Gastrocnemius medialis (tissue), 4 donors: Measurements from ENCODE around the gene FXYD7. TPM values are rescaled to one million over a fixed set of nuclear protein-coding genes. Genes with fewer than 3 reads are reported as not detected.

ENCODE experiments used
- ATAC-seq, 2 donors: fragments of 150-250 bp; one replicate each; pipeline ENCODE4 v1.9.1; 2016
- DNase-seq, 2 donors: peaks; one replicate each; pipeline ENCODE4 v3.0.0-alpha.2; 2019
- H3K27ac ChIP-seq, 4 donors: fragments of 200-600 bp; sonication (generic); 1 replicate in 1 of 4; 2 replicates in 3 of 4; pipeline ENCODE4 v1.5.1; 2016 to 2018; ENCODE audit warnings: mild to moderate bottlenecking in 2 of 4, moderate library complexity in 1 of 4
- H3K27me3 ChIP-seq, 3 donors: fragments of 200-600 bp; sonication (generic) in 2 of 3; 1 replicate in 1 of 3; 2 replicates in 2 of 3; pipeline versions ENCODE4 v1.5.1 to v1.6.0; 2016 to 2019; ENCODE audit warnings: mild to moderate bottlenecking in 1 of 3, moderate library complexity in 1 of 3
- H3K36me3 ChIP-seq, 2 donors: fragments of 200-600 bp; sonication (generic) in 1 of 2; one replicate each; pipeline ENCODE4 v1.5.1; 2017 to 2018
- H3K4me1 ChIP-seq, 2 donors: fragments of 200-600 bp; sonication (generic) in 1 of 2; one replicate each; pipeline ENCODE4 v1.5.1; 2016 to 2017; ENCODE audit warnings: mild to moderate bottlenecking in 2 of 2
- H3K4me3 ChIP-seq, 4 donors: fragments of 200-600 bp; sonication (generic) in 3 of 4; 1 replicate in 1 of 4; 2 replicates in 3 of 4; pipeline ENCODE4 v1.5.1; 2016 to 2019; ENCODE audit warnings: mild to moderate bottlenecking in 2 of 4
- H3K9me3 ChIP-seq, 3 donors: fragments of 200-600 bp; sonication (generic) in 2 of 3; 1 replicate in 1 of 3; 2 replicates in 2 of 3; pipeline ENCODE4 v1.5.1; 2016 to 2019
- CTCF ChIP-seq, 5 experiments: fragments of 450-650 bp in 3 of 5; fragments of 200-600 bp in 2 of 5; sonication (generic) in 2 of 5; IDR thresholded peaks in 4 of 5; conservative IDR thresholded peaks in 1 of 5; 1 replicate in 4 of 5; 2 replicates in 1 of 5; pipeline ENCODE4 v1.5.1; 2016 to 2019; ENCODE audit warnings: antibody characterized with exemption in 5 of 5, mild to moderate bottlenecking in 3 of 5, moderate library complexity in 3 of 5
- POLR2A ChIP-seq, 2 donors: fragments of 450-650 bp; IDR thresholded peaks; one replicate each; pipeline ENCODE4 v1.6.1; 2017; ENCODE audit warnings: antibody characterized with exemption in 2 of 2, mild to moderate bottlenecking in 2 of 2, moderate library complexity in 2 of 2
- in situ Hi-C, 4 donors: fragments of 200-750 bp; cut with MboI; loops; one replicate each; pipeline versions ENCODE4 v1.15.0 to v1.8.0; 2017; ENCODE audit warnings: low sequenced_read_pairs in 4 of 4
- intact Hi-C: fragments of 100-400 bp; cut with DNase I; formaldehyde crosslinking; loops from one replicate; pipeline ENCODE4 v1.15.1; 2023; ENCODE audit warnings: low total_unique reads
- total RNA-seq, 4 donors: library from RNA; depleted of rRNA; stranded (reverse); fragments of >200 nt; gene quantifications; one replicate each; pipeline versions ENCODE4 v1.1.0 to v1.2.3, GENCODE V29; 2016

The FXYD7 gene
- total RNA-seq, 4 donors from 2014 or later = 0.40 TPM; not detected in 3

GRCh38 chr19:35159606-35160005, 16.6 kb downstream of the FXYD7 start:
- no peak for TF ChIP-seq POLR2A (IDR thresholded peaks at IDR 0.05)
- TF ChIP-seq CTCF (IDR thresholded peaks at IDR 0.05 in 4 of 5, conservative IDR thresholded peaks at IDR 0.05 in 1 of 5) = no peak
- H3K36me3 ChIP-seq = peaks cover 0 to 16% of the 10 kb centered on the region in 2 donors
- ATAC-seq (no peak), DNase-seq (no peak)
- intact Hi-C loops = loop anchor here (5.0 kb wide), 1 partner anchor 43 kb away; no protein-coding TSS in a partner anchor
- peaks cover 0 to 6% (median 0%) of the 10 kb centered on the region in 3 donors for H3K9me3 ChIP-seq
- peaks cover 14 to 31% (median 23%) of the 10 kb centered on the region in 3 donors for H3K27me3 ChIP-seq
- in situ Hi-C loops = loop anchor here in 1 of 4 donors (10.0 kb wide), 1 partner anchor 105 kb away; the partner anchor contains the start of gene USF2
- peaks cover 0 to 7% of the 10 kb centered on the region in 2 donors for H3K4me1 ChIP-seq
- H3K4me3 ChIP-seq = no peak overlapping the region
- no peak overlapping the region for H3K27ac ChIP-seq

- in situ Hi-C loops = no loop called here
- H3K27ac ChIP-seq = no peak overlapping the region
- intact Hi-C loops = no loop called here
- DNase-seq = no peak
- no peak for TF ChIP-seq CTCF (IDR thresholded peaks at IDR 0.05 in 4 of 5, conservative IDR thresholded peaks at IDR 0.05 in 1 of 5)
- no peak for TF ChIP-seq POLR2A (IDR thresholded peaks at IDR 0.05)
- peaks cover 0 to 23% of the 10 kb centered on the region in 2 donors for H3K36me3 ChIP-seq
- no peaks in the 10 kb centered on the region for H3K4me1 ChIP-seq
- no peak for ATAC-seq
- H3K9me3 ChIP-seq = peaks cover 0 to 6% (median 0%) of the 10 kb centered on the region in 3 donors
- H3K4me3 ChIP-seq = no peak overlapping the region
- H3K27me3 ChIP-seq = peaks cover 2 to 19% (median 11%) of the 10 kb centered on the region in 3 donors
These were observed 17.8 kb downstream of the FXYD7 start for GRCh38 chr19:35160629-35161433.

GRCh38 chr19:35161434-35161743, 18.3 kb downstream of the FXYD7 start:
- peaks cover 0 to 13% (median 5%) of the 10 kb centered on the region in 3 donors for H3K27me3 ChIP-seq
- peaks cover 0 to 6% (median 0%) of the 10 kb centered on the region in 3 donors for H3K9me3 ChIP-seq
- no peak overlapping the region for H3K4me3 ChIP-seq
- no peaks in the 10 kb centered on the region for H3K4me1 ChIP-seq
- ATAC-seq = no peak
- H3K27ac ChIP-seq = no peak overlapping the region
- TF ChIP-seq CTCF (IDR thresholded peaks at IDR 0.05 in 4 of 5, conservative IDR thresholded peaks at IDR 0.05 in 1 of 5) (no peak), POLR2A (IDR thresholded peaks at IDR 0.05) (no peak)
- in situ Hi-C loops (no loop called here), intact Hi-C loops (no loop called here)
- peaks cover 0 to 27% of the 10 kb centered on the region in 2 donors for H3K36me3 ChIP-seq
- DNase-seq = no peak

GRCh38 chr19:35162471-35163326, 19.6 kb downstream of the FXYD7 start:
- in situ Hi-C loops (no loop called here), intact Hi-C loops (no loop called here)
- ATAC-seq (no peak), DNase-seq (no peak)
- no peak overlapping the region for H3K27ac ChIP-seq
- no peaks in the 10 kb centered on the region for H3K4me1 ChIP-seq
- H3K27me3 ChIP-seq = peaks cover 0 to 4% (median under 1%) of the 10 kb centered on the region in 3 donors
- peaks cover 0 to 32% of the 10 kb centered on the region in 2 donors for H3K36me3 ChIP-seq
- peaks cover 0 to 6% (median 0%) of the 10 kb centered on the region in 3 donors for H3K9me3 ChIP-seq
- no peak for TF ChIP-seq POLR2A (IDR thresholded peaks at IDR 0.05)
- no peak for TF ChIP-seq CTCF (IDR thresholded peaks at IDR 0.05 in 4 of 5, conservative IDR thresholded peaks at IDR 0.05 in 1 of 5)
- no peak overlapping the region for H3K4me3 ChIP-seq
